ENCODE data around the gene CAB39L. TPM values are rescaled to one million over a fixed set of nuclear protein-coding genes. Genes with fewer than 3 reads are reported as not detected.

CAB39L gene
- total RNA-seq, 1 donor from 2014 or later, result 6.6 TPM

DNA sequence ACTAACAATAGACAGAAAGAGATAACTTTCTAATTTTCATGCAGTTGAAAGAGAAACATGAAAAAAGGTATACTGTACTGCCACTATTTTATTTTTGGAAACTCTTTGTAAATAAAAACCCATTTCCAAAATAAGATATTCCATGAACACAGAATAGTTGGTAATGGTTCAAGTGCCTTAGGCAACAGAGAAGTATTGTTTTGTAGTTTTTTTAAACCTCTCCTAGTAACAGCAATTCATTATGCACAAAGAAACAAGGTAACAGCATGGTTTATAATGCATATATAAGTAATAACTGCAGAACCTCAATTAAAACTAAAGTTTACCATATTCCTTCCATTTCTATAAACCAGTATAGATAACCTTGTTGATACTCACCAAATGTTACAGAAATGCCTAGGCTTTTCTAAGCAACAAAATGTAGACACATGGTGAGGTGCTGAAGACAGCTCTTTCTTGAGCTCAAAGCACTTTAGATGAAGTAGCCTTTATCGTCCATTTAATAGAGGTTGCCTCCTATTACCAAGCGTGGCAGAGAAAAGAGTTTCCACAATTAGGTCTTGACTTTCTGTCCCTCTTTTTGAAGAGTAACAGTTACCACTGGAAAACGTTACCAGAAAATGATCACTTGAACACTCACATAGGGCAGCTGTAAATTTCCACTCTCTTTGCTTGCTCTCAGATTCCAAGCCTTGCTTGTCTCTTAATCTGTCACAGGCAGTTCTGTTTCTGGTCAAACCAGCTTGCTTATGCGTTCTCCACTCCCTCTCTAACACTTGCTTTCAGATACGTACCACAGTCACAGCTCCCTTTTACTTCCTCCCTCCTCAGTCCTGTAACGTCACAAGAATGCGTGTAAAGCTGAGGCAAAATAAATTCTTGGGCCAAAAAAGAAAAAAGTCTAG, 42.9 kb downstream of the CAB39L start:
- H3K36me3 ChIP-seq (ENCODE audit: control insufficient read depth, insufficient read depth, low read length), result no peaks in the 10 kb centered on the region
- H3K4me3 ChIP-seq (ENCODE audit: low read depth, low read length), result no peak overlapping the region
- TF ChIP-seq, protein P1, sequence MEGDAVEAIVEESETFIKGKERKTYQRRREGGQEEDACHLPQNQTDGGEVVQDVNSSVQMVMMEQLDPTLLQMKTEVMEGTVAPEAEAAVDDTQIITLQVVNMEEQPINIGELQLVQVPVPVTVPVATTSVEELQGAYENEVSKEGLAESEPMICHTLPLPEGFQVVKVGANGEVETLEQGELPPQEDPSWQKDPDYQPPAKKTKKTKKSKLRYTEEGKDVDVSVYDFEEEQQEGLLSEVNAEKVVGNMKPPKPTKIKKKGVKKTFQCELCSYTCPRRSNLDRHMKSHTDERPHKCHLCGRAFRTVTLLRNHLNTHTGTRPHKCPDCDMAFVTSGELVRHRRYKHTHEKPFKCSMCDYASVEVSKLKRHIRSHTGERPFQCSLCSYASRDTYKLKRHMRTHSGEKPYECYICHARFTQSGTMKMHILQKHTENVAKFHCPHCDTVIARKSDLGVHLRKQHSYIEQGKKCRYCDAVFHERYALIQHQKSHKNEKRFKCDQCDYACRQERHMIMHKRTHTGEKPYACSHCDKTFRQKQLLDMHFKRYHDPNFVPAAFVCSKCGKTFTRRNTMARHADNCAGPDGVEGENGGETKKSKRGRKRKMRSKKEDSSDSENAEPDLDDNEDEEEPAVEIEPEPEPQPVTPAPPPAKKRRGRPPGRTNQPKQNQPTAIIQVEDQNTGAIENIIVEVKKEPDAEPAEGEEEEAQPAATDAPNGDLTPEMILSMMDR (IDR thresholded peaks at IDR 0.05; ENCODE audit: insufficient read depth, low read length, severe bottlenecking), result no peak
- H3K27me3 ChIP-seq (ENCODE audit: control insufficient read depth, insufficient read depth, low read length), result no peaks in the 10 kb centered on the region
- no peak for FAIRE-seq
- DNase-seq (ENCODE audit: low read depth), result peak; percentile 57

DNA sequence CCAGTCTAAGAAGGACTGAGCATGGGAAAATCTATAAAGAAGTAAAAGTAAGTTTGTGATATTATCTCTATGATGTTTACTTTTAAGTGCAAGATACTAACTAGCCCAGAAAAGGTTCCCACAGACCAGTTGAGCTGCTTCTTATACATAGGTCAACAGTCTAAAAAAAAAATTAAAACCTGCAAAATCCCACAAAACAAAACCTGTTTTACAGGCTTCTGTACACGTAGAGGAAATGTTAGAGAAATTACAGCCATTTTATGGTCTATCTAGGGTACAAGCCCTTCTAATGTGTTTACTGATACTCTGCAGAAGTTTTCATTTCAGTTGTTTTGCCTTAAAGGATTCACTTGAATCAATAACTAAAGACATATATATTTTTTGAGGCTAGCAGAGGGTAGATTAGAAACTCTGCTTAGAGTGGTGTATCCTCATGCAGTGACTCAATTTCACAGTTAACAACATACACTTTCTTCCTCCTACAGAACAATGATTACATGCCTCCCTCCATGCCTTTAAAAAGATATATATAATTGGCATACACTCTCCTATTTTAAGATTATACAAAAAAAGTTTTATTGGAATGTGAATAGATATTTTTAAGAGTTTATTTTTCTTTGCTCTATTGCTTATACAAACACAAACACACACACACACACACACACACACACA, 43.9 kb downstream of the CAB39L start:
- Histone ChIP-seq H3K27me3 (ENCODE audit: control insufficient read depth, insufficient read depth, low read length) (no peaks in the 10 kb centered on the region), H3K36me3 (ENCODE audit: control insufficient read depth, insufficient read depth, low read length) (no peaks in the 10 kb centered on the region), H3K4me3 (ENCODE audit: low read depth, low read length) (no peak overlapping the region)
- FAIRE-seq (no peak), DNase-seq (ENCODE audit: low read depth) (no peak)
- TF ChIP-seq, protein P1 (IDR thresholded peaks at IDR 0.05; ENCODE audit: insufficient read depth, low read length, severe bottlenecking), result no peak

DNA sequence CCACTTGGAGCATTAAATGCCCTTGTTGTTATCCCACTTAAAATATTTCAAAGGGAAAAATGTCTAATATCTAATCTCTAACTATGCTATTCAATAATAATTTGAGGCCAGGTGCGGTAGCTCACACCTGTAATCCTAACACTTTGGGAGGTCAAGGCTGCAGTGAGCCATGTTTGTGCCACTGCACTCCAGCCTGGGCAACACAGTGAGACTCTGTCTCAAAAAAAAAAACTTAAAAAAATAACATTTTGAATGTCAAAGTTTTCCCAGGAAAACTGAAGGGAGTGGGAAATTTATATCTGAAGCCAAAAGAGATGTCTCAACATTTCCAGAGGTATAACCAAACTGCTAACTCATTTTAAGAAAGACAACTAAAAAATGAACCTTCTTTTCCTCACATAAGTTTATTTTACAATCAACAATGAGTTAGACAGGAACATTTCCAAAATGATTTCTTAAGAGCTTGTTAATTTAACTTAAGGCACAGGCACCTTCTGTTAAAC, 47.9 kb downstream of the CAB39L start:
- no peaks in the 10 kb centered on the region for H3K27me3 ChIP-seq (ENCODE audit: control insufficient read depth, insufficient read depth, low read length)
- no peaks in the 10 kb centered on the region for H3K36me3 ChIP-seq (ENCODE audit: control insufficient read depth, insufficient read depth, low read length)
- FAIRE-seq, result no peak
- H3K4me3 ChIP-seq (ENCODE audit: low read depth, low read length), result no peak overlapping the region
- TF ChIP-seq, protein P1 (IDR thresholded peaks at IDR 0.05; ENCODE audit: insufficient read depth, low read length, severe bottlenecking), result no peak
- no peak for DNase-seq (ENCODE audit: low read depth)

DNA sequence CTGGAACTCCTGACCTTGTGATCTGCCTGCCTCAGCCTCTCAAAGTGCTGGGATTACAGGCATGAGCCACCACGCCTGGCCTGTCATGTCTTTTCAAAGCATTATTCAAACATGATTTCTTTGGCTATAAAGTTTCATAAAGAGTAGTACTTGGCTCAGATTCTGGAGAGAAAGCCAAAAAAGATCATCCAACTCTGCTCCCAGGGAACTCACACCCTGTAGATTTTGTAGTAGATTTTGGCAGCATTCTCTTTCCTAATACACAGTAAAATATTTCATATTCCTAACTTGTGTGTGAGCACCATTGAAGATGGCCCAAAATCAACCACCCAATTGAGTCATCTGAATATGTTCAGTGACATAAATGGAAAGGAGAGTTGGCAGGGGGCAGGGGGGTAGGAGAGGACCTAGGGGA, 48.4 kb downstream of the CAB39L start:
- DNase-seq (ENCODE audit: low read depth), result no peak
- no peak for FAIRE-seq
- TF ChIP-seq, protein P1 (IDR thresholded peaks at IDR 0.05; ENCODE audit: insufficient read depth, low read length, severe bottlenecking), result no peak
- Histone ChIP-seq H3K36me3 (ENCODE audit: control insufficient read depth, insufficient read depth, low read length) (no peaks in the 10 kb centered on the region), H3K27me3 (ENCODE audit: control insufficient read depth, insufficient read depth, low read length) (no peaks in the 10 kb centered on the region), H3K4me3 (ENCODE audit: low read depth, low read length) (no peak overlapping the region)

DNA sequence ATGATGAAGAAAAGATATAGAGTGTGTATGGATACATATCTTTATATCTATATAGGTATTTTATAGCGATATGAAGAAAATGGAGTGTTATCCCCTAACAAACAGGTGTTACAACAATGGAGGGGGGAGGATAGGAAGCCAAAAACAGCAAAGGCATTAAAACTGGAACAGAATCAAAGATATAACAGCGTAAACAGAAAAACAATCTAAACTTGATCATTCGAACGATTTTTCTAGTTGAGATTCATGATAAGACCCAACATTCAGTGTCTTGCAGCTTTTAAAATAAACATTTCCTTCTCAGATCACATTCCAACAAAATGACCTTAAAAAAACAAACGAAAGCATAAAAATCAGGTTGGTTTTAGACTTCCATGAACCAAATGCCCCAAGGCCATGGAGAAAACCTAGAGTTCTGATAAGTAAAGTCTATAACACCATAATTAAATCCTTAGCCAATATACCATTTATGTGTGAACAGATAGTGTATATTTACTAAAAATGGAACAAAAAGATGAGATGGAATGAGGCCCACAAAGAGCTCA, 55.7 kb downstream of the CAB39L start:
- FAIRE-seq (no peak), DNase-seq (ENCODE audit: low read depth) (no peak)
- no peaks in the 10 kb centered on the region for H3K36me3 ChIP-seq (ENCODE audit: control insufficient read depth, insufficient read depth, low read length)
- TF ChIP-seq, protein P1 (IDR thresholded peaks at IDR 0.05; ENCODE audit: insufficient read depth, low read length, severe bottlenecking), result no peak
- H3K27me3 ChIP-seq (ENCODE audit: control insufficient read depth, insufficient read depth, low read length), result no peaks in the 10 kb centered on the region
- H3K4me3 ChIP-seq (ENCODE audit: low read depth, low read length), result no peak overlapping the region
